Peyer's patch (tissue), 4 donors: Measurements from ENCODE around the gene NTPCR. TPM values are rescaled to one million over a fixed set of nuclear protein-coding genes. Genes with fewer than 3 reads are reported as not detected.

Experiments used
- DNase-seq, 3 donors: peaks; one replicate each; pipeline ENCODE4 v3.0.0-alpha.2; 2017 to 2019
- H3K27ac ChIP-seq, 4 donors: fragments of 200-600 bp; sonication (generic); one replicate each; pipeline ENCODE4 v1.5.1; 2016 to 2019
- H3K27me3 ChIP-seq, 2 donors: fragments of 200-600 bp; sonication (generic); one replicate each; pipeline ENCODE4 v1.5.1; 2019
- H3K36me3 ChIP-seq, 3 donors: fragments of 200-600 bp; sonication (generic); one replicate each; pipeline ENCODE4 v1.5.1; 2016 to 2019
- H3K4me1 ChIP-seq, 4 donors: fragments of 200-600 bp; sonication (generic); one replicate each; pipeline ENCODE4 v1.5.1; 2016 to 2019
- H3K4me3 ChIP-seq, 4 donors: fragments of 200-600 bp; sonication (generic); 1 replicate in 3 of 4; 2 replicates in 1 of 4; pipeline ENCODE4 v1.5.1; 2016 to 2019; ENCODE audit warnings: mild to moderate bottlenecking in 1 of 4
- H3K9me3 ChIP-seq, 4 donors: fragments of 200-600 bp; sonication (generic); one replicate each; pipeline ENCODE4 v1.5.1; 2016 to 2019; ENCODE audit warnings: mild to moderate bottlenecking in 1 of 4
- POLR2A ChIP-seq, 2 donors: fragments of 450-650 bp; IDR thresholded peaks; one replicate each; pipeline ENCODE4 v1.5.1; 2017; ENCODE audit warnings: antibody characterized with exemption in 2 of 2, mild to moderate bottlenecking in 2 of 2, moderate library complexity in 2 of 2
- total RNA-seq, 4 donors: library from RNA; depleted of rRNA; stranded (reverse); fragments of >200 nt; gene quantifications; one replicate each; pipeline ENCODE4 v1.1.0, GENCODE V29; 2016
- TF ChIP-seq, protein P1 (sequence below), 6 experiments: fragments of 450-650 bp in 4 of 6; fragments of 200-600 bp in 2 of 6; sonication (generic) in 1 of 6; IDR thresholded peaks; one replicate each; pipeline ENCODE4 v1.5.1; 2017 to 2019; ENCODE audit warnings: antibody characterized with exemption in 6 of 6, mild to moderate bottlenecking in 3 of 6, moderate library complexity in 1 of 6

Gene NTPCR
- total RNA-seq, 4 donors from 2014 or later, result 25.7 to 43.0 (median 29.6) TPM

DNA sequence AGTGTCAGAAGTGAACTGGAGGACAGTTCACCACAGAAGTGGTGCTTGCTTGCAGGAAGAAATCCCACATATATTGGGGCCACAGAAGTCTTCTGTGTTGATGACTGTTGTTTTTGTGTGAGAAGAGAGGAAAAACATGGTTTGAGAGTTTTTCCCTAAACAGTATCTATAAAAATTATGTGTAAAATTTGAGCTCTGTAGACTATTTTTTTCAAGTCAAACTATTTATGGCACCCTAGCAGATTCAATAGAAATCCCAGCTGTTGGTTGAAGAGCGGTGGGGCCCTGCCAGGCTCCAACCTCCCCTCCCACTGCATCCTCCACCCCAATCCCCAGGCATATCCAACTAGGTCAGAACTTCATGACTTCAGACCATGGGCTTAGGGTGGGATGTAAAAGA is 61.6 kb downstream of the NTPCR start:
- Histone ChIP-seq H3K4me3 (no peak overlapping the region), H3K27me3 (no peaks in the 10 kb centered on the region)

GRCh38 chr1:233015965-233016364 is 65.6 kb downstream of the NTPCR start:
- no peaks in the 10 kb centered on the region for H3K36me3 ChIP-seq
- no peak for DNase-seq
- H3K4me1 ChIP-seq, result no peaks in the 10 kb centered on the region
- no peaks in the 10 kb centered on the region for H3K27me3 ChIP-seq
- H3K9me3 ChIP-seq, result no peaks in the 10 kb centered on the region
- no peak overlapping the region for H3K27ac ChIP-seq
- TF ChIP-seq, protein P1, sequence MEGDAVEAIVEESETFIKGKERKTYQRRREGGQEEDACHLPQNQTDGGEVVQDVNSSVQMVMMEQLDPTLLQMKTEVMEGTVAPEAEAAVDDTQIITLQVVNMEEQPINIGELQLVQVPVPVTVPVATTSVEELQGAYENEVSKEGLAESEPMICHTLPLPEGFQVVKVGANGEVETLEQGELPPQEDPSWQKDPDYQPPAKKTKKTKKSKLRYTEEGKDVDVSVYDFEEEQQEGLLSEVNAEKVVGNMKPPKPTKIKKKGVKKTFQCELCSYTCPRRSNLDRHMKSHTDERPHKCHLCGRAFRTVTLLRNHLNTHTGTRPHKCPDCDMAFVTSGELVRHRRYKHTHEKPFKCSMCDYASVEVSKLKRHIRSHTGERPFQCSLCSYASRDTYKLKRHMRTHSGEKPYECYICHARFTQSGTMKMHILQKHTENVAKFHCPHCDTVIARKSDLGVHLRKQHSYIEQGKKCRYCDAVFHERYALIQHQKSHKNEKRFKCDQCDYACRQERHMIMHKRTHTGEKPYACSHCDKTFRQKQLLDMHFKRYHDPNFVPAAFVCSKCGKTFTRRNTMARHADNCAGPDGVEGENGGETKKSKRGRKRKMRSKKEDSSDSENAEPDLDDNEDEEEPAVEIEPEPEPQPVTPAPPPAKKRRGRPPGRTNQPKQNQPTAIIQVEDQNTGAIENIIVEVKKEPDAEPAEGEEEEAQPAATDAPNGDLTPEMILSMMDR (IDR thresholded peaks at IDR 0.05), result no peak
- TF ChIP-seq POLR2A (IDR thresholded peaks at IDR 0.05), result no peak
- H3K4me3 ChIP-seq, result no peak overlapping the region

More for the DNA sequence above, 61.6 kb downstream of the NTPCR start:
- Histone ChIP-seq H3K9me3 (no peaks in the 10 kb centered on the region), H3K36me3 (no peaks in the 10 kb centered on the region), H3K4me1 (no peaks in the 10 kb centered on the region), H3K27ac (no peak overlapping the region)
- DNase-seq, result no peak
- TF ChIP-seq, protein P1 (IDR thresholded peaks at IDR 0.05), result no peak
- TF ChIP-seq POLR2A (IDR thresholded peaks at IDR 0.05), result no peak

DNA sequence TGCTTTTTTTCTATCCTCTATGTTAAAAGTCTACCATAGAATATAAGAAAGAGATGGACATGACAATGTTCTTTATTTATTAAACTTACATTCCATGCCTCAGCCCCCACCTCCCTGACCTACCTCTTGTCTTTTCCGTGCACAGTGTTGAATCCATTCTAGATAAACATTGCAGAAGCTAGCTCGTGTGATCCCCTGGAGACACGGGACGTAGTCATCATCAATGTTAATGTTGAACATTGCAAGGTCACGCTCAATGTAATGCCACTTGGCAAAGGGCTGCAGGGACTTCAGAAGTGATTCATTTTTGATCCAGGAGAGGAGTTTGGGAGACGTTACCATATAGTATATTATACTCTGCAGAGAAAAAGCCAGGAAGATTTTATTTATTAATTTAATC is 66.4 kb downstream of the NTPCR start:
- TF ChIP-seq, protein P1 (IDR thresholded peaks at IDR 0.05), result no peak
- TF ChIP-seq POLR2A (IDR thresholded peaks at IDR 0.05), result no peak
- no peaks in the 10 kb centered on the region for H3K4me1 ChIP-seq
- H3K9me3 ChIP-seq, result no peaks in the 10 kb centered on the region
- H3K4me3 ChIP-seq, result no peak overlapping the region
- DNase-seq, result no peak
- H3K36me3 ChIP-seq, result no peaks in the 10 kb centered on the region
- no peak overlapping the region for H3K27ac ChIP-seq
- no peaks in the 10 kb centered on the region for H3K27me3 ChIP-seq

GRCh38 chr1:233019083-233019482 is 68.7 kb downstream of the NTPCR start:
- TF ChIP-seq POLR2A (IDR thresholded peaks at IDR 0.05), result no peak
- TF ChIP-seq, protein P1 (IDR thresholded peaks at IDR 0.05), result no peak

DNA sequence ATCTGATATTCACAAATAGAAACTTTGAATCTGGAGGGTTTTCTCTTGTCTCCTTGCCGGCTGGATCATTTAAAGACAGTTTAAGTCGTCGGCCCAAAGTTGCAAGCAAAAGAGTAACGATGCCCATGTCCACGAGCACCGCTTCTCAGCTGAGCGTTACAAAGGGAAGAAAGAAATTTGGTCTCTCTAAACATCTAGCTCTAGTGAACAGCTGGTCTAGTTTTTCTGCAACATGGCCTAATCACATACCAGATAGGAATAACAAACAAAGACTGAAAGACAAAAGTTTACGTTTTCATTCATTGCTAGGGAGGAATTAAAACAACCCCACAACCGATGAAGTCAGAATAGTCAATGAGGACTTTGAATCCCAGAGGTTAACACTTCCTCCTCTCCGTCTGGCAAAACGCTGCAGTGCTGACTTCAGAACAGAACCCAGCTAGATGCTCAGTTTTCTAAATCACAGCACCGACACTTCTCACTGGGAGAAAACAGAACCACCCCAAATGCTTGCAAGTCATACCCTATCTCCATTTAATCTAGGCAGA is 69.4 kb downstream of the NTPCR start:
- no peaks in the 10 kb centered on the region for H3K27me3 ChIP-seq
- no peak overlapping the region for H3K27ac ChIP-seq
- H3K36me3 ChIP-seq, result no peaks in the 10 kb centered on the region
- no peaks in the 10 kb centered on the region for H3K9me3 ChIP-seq
- no peak for TF ChIP-seq POLR2A (IDR thresholded peaks at IDR 0.05)
- TF ChIP-seq, protein P1 (IDR thresholded peaks at IDR 0.05), result no peak
- no peaks in the 10 kb centered on the region for H3K4me1 ChIP-seq
- DNase-seq, result no peak
- H3K4me3 ChIP-seq, result no peak overlapping the region

More at GRCh38 chr1:233019083-233019482, 68.7 kb downstream of the NTPCR start:
- Histone ChIP-seq H3K36me3 (no peaks in the 10 kb centered on the region), H3K9me3 (no peaks in the 10 kb centered on the region), H3K27me3 (no peaks in the 10 kb centered on the region), H3K4me1 (no peaks in the 10 kb centered on the region), H3K27ac (no peak overlapping the region), H3K4me3 (no peak overlapping the region)
- DNase-seq, result no peak

DNA sequence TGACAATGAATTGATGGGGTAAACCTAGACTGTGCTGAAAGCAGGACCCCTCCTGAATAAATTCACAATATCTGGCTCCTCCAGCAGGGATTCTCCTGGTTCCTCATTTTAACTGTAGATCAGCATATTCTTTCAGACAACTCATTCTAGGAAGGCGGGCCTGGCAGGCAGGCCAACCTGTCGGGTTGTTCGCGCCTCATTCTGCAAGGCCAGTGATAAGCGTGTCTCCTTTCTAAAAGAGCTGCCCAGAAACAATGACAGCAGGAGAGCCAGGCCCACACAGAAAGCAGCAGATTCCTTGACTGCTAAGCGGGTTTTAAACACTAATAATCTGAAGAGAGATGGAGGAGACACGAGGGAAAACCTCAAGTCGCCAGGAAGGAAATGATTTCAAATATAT is 70.0 kb downstream of the NTPCR start:
- no peaks in the 10 kb centered on the region for H3K4me1 ChIP-seq
- DNase-seq, result no peak
- H3K4me3 ChIP-seq, result no peak overlapping the region

More for the DNA sequence above, 70.0 kb downstream of the NTPCR start:
- no peaks in the 10 kb centered on the region for H3K36me3 ChIP-seq
- no peaks in the 10 kb centered on the region for H3K9me3 ChIP-seq
- TF ChIP-seq, protein P1 (IDR thresholded peaks at IDR 0.05), result no peak
- no peak for TF ChIP-seq POLR2A (IDR thresholded peaks at IDR 0.05)
- H3K27me3 ChIP-seq, result no peaks in the 10 kb centered on the region
- no peak overlapping the region for H3K27ac ChIP-seq
